SHP77 treated with DMSO at 0.1 percent for 48 hours (cell line): ENCODE data around the gene RPTOR.
A peak's percentile ranks its signal among the peaks of the same experiment; 100 is the strongest.

ENCODE experiments used
- DNase-seq: peaks from one replicate; lab custom pipeline; 2025; lab: John Stamatoyannopoulos, UW

RPTOR gene

GRCh38 chr17:80833952-80834892 lies 289.6 kb downstream of the RPTOR start:
- no peak for DNase-seq

- DNase-seq: no peak
These were observed 290.2 kb downstream of the RPTOR start for GRCh38 chr17:80834893-80835275.

GRCh38 chr17:80835816-80836657 lies 291.4 kb downstream of the RPTOR start:
- no peak for DNase-seq

- DNase-seq: no peak
These were observed 292.0 kb downstream of the RPTOR start for GRCh38 chr17:80836658-80836965.

GRCh38 chr17:80836971-80837481 lies 292.4 kb downstream of the RPTOR start:
- DNase-seq: peak; percentile 78

- no peak for DNase-seq
These were observed 293.1 kb downstream of the RPTOR start for GRCh38 chr17:80837711-80838110.

- no peak for DNase-seq
These were observed 293.8 kb downstream of the RPTOR start for GRCh38 chr17:80838311-80839025.

GRCh38 chr17:80839026-80839345 lies 294.3 kb downstream of the RPTOR start:
- DNase-seq: no peak

- DNase-seq: no peak
These were observed 294.9 kb downstream of the RPTOR start for GRCh38 chr17:80839511-80839941.

- no peak for DNase-seq
These were observed 295.3 kb downstream of the RPTOR start for GRCh38 chr17:80839970-80840369.

GRCh38 chr17:80842456-80843013 lies 297.9 kb downstream of the RPTOR start:
- DNase-seq: no peak

GRCh38 chr17:80843741-80844156 lies 299.1 kb downstream of the RPTOR start:
- no peak for DNase-seq

GRCh38 chr17:80844418-80844990 lies 299.9 kb downstream of the RPTOR start:
- DNase-seq: no peak

- no peak for DNase-seq
These were observed 300.6 kb downstream of the RPTOR start for GRCh38 chr17:80845069-80845862.

- DNase-seq: peak; percentile 55
These were observed 301.4 kb downstream of the RPTOR start for GRCh38 chr17:80845863-80846671.

- no peak for DNase-seq
These were observed 302.3 kb downstream of the RPTOR start for GRCh38 chr17:80846932-80847331.

- no peak for DNase-seq
These were observed 303.0 kb downstream of the RPTOR start for GRCh38 chr17:80847496-80848230.

- no peak for DNase-seq
These were observed 303.9 kb downstream of the RPTOR start for GRCh38 chr17:80848449-80849102.

GRCh38 chr17:80849119-80849518 lies 304.5 kb downstream of the RPTOR start:
- DNase-seq: no peak
